Upper lobe of left lung (tissue), 6 donors: ENCODE data around the gene RPS6KA5. TPM values are rescaled to one million over a fixed set of nuclear protein-coding genes. Genes with fewer than 3 reads are reported as not detected.

Experiments used
- ATAC-seq, 2 donors: fragments of 200-7000 bp; cut with Tn5 transposase; one replicate each; pipeline ENCODE4 v1.9.1; 2022; ENCODE audit warnings: mild to moderate bottlenecking in 2 of 2, moderate library complexity in 2 of 2; ENCODE audit not compliant: low FRiP score in 2 of 2
- DNase-seq, 2 donors: peaks; one replicate each; pipeline ENCODE4 v3.0.0-alpha.2; 2019 to 2020
- H3K27ac ChIP-seq, 4 donors: fragments of 200-600 bp; sonication (generic); one replicate each; pipeline ENCODE4 v1.5.1; 2016 to 2019
- H3K27me3 ChIP-seq, 4 donors: fragments of 200-600 bp; sonication (generic); one replicate each; pipeline ENCODE4 v1.5.1; 2017 to 2019
- H3K36me3 ChIP-seq, 4 donors: fragments of 200-600 bp; sonication (generic); one replicate each; pipeline ENCODE4 v1.5.1; 2016 to 2019
- H3K4me1 ChIP-seq, 4 donors: fragments of 200-600 bp; sonication (generic); one replicate each; pipeline ENCODE4 v1.5.1; 2018 to 2019
- H3K4me3 ChIP-seq, 4 donors: fragments of 200-600 bp; sonication (generic); one replicate each; pipeline ENCODE4 v1.5.1; 2017 to 2019; ENCODE audit warnings: mild to moderate bottlenecking in 2 of 4, moderate library complexity in 1 of 4
- H3K9me3 ChIP-seq, 4 donors: fragments of 200-600 bp; sonication (generic); one replicate each; pipeline ENCODE4 v1.5.1; 2018 to 2019
- EP300 ChIP-seq, 4 donors: sonication (generic); formaldehyde crosslinking; IDR thresholded peaks; one replicate each; pipeline ENCODE4 v1.5.1; 2017; ENCODE audit warnings: antibody characterized with exemption in 4 of 4, control low read depth in 2 of 4
- POLR2A ChIP-seq, 4 donors: fragments of 450-650 bp; IDR thresholded peaks; one replicate each; pipeline ENCODE4 v1.5.1; 2016 to 2017; ENCODE audit warnings: antibody characterized with exemption in 4 of 4, mild to moderate bottlenecking in 2 of 4
- POLR2AphosphoS5 ChIP-seq, 2 donors: sonication (generic); formaldehyde crosslinking; IDR thresholded peaks; one replicate each; pipeline ENCODE4 v1.5.1; 2017; ENCODE audit warnings: antibody characterized with exemption in 2 of 2
- WGBS, 2 donors: methylation state at CpG; one replicate each; pipeline ENCODE4 v1.1.5; 2017 to 2018; 5-methylcytosine and 5-hydroxymethylcytosine counted together
- total RNA-seq, 6 donors: library from RNA; depleted of rRNA in 4 of 6; stranded (reverse); fragments of >200 nt in 4 of 6; gene quantifications; one replicate each; pipeline versions ENCODE4 v1.1.0 to v1.2.1, GENCODE V29; 2016 to 2021
- TF ChIP-seq, protein P1 (sequence below), 6 experiments: fragments of 450-650 bp in 4 of 6; fragments of 200-600 bp in 2 of 6; sonication (generic) in 2 of 6; IDR thresholded peaks; one replicate each; pipeline ENCODE4 v1.5.1; 2016 to 2019; ENCODE audit warnings: antibody characterized with exemption in 6 of 6
- donor health status: DM: no; HTN: no; CAD: no; lungs with moderate emphysema.
- donor health status: DM: no; HTN: yes; CAD: no; lungs with severe emphysema.

The RPS6KA5 gene
- total RNA-seq, 6 donors from 2014 or later, result 4.3 to 17.8 (median 10.2) TPM

DNA sequence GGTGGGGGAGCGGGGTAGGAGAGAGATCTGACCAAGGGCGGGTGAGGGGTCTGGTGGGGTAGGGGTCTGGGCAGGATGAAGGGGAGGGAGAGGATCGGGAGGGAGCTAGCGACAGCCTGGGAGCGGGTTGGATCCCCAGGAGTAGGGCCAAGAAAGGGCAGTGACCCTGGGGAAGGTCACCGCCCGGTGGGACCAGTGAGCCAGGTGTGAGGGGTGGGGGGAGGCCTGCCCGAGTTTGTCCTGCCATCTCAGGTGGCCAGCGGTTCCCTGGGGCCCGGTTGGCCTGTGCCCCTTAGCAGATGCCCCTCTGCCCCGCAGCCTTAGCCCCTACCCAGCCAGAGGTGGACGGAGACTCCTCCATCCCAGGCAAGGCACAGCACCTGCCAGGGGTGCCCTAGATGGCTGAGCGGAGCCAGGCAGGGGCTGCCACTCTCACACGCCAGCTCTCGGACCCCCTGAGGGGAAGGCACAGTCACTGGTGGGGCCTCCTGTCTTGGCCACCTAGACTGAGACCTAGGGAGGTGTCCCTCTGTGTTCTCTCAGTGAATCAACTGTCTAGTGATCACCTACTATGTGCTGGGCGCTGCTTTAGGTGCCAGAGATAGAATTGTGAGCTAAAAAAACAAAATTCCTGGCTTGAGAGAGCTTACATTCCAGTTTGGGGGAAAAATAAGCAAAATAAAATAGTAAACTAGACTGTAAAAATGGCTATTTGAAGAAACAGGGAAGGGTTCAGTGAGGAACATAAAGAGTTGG lies 243.6 kb downstream of the RPS6KA5 start:
- ATAC-seq (peak in 1 of 2 donors; percentile 4), DNase-seq (no peak)
- WGBS, 2 donors, result 44 to 45% methylated on average over 12 to 16 of the region's 16 CpGs
- TF ChIP-seq POLR2AphosphoS5 (IDR thresholded peaks at IDR 0.05) (no peak), POLR2A (IDR thresholded peaks at IDR 0.05) (no peak), EP300 (IDR thresholded peaks at IDR 0.05) (no peak)
- TF ChIP-seq, protein P1, sequence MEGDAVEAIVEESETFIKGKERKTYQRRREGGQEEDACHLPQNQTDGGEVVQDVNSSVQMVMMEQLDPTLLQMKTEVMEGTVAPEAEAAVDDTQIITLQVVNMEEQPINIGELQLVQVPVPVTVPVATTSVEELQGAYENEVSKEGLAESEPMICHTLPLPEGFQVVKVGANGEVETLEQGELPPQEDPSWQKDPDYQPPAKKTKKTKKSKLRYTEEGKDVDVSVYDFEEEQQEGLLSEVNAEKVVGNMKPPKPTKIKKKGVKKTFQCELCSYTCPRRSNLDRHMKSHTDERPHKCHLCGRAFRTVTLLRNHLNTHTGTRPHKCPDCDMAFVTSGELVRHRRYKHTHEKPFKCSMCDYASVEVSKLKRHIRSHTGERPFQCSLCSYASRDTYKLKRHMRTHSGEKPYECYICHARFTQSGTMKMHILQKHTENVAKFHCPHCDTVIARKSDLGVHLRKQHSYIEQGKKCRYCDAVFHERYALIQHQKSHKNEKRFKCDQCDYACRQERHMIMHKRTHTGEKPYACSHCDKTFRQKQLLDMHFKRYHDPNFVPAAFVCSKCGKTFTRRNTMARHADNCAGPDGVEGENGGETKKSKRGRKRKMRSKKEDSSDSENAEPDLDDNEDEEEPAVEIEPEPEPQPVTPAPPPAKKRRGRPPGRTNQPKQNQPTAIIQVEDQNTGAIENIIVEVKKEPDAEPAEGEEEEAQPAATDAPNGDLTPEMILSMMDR (IDR thresholded peaks at IDR 0.05), result peak in 1 of 6 experiments; percentile 14
- peak overlapping the region in 2 of 4 donors; percentile 43 to 54 for H3K27ac ChIP-seq
- peak overlapping the region in 2 of 4 donors; percentile 35 to 60 for H3K4me3 ChIP-seq
- H3K9me3 ChIP-seq, result no peaks in the 10 kb centered on the region
- H3K4me1 ChIP-seq, result peaks cover 10 to 25% (median 15%) of the 10 kb centered on the region in 4 donors
- H3K27me3 ChIP-seq, result no peaks in the 10 kb centered on the region
- no peaks in the 10 kb centered on the region for H3K36me3 ChIP-seq

DNA sequence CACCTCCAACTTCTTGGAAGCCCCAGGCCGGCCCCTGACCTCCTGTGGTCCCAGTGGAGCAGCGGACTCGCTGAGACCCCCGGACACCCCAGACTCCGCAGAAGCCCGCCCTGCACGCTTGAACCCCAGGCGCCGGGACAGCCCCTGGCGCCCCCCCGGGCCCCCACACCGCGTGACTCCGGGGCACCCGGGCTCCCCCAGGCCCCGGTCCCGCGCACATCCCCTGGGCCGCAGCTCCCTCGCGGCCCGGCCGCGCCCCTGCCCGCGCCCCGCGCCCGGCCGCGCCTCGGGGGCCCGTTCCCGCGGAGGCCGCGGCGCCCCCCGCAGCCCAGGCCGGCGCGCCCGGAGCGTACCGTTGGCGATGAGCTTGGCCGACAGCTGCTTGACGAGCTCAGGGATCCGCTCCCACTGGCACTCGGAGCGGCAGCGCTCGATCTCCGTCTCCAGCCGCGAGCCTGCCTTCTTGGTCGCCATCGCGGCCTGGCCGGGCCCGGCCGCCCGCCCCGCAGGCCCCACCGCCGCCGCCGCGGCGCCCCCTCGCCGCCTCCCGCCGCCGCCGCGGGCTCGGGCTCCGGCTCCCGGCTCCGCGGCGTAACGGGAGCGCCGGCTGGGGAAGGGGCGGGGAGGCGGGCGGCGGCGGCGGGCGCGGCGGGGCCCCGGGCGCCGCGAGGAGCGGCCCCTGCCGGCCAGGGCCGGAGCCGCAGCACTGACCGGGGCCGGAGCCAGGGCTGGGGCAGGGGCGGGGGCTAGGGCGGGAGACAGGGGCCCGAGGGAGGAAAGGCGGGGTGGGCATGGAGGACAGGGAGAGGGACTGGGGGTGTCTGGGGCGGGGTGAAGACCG lies 244.4 kb downstream of the RPS6KA5 start, which contains the start of gene TTC7B:
TSS of gene TTC7B (minus strand) at position 609 of the 841 bp plus-strand sequence. CDS start at position 474, 135 bp downstream.
- peaks cover 10 to 25% (median 15%) of the 10 kb centered on the region in 4 donors for H3K4me1 ChIP-seq
- peak in 1 of 2 donors; percentile 94 for ATAC-seq

DNA sequence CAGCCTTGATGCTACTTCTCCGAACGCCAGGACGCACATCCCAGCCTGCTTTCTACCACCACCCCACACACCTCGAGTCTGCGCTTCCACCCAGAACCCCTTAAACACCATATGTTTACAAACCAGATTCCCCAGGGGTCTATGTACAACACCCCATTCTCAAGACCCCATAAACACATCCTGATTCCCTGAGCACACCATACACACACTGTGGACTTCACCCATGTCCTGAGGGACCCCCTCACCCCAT lies 244.9 kb downstream of the RPS6KA5 start:
- peak overlapping the region in 2 of 4 donors; percentile 27 to 73 for H3K27ac ChIP-seq
- peaks cover 10 to 25% (median 15%) of the 10 kb centered on the region in 4 donors for H3K4me1 ChIP-seq
- 25 to 36% methylated on average over 5 of the region's 5 CpGs for WGBS, 2 donors
- no peak for DNase-seq
- H3K9me3 ChIP-seq, result no peaks in the 10 kb centered on the region
- ATAC-seq, result no peak
- TF ChIP-seq EP300 (IDR thresholded peaks at IDR 0.05) (no peak), POLR2AphosphoS5 (IDR thresholded peaks at IDR 0.05) (no peak), POLR2A (IDR thresholded peaks at IDR 0.05) (no peak)
- TF ChIP-seq, protein P1 (IDR thresholded peaks at IDR 0.05), result no peak
- no peaks in the 10 kb centered on the region for H3K36me3 ChIP-seq
- H3K4me3 ChIP-seq, result peak overlapping the region; percentile 54 to 77 (median 62)
- no peaks in the 10 kb centered on the region for H3K27me3 ChIP-seq

More for the DNA sequence above, 244.4 kb downstream of the RPS6KA5 start, which contains the start of gene TTC7B:
- DNase-seq, result peak in 1 of 2 donors; percentile 93
- Histone ChIP-seq H3K4me3 (peak within 1 kb of the TSS; percentile 54 to 77 (median 62)), H3K9me3 (no peaks in the 10 kb centered on the region), H3K36me3 (no peaks in the 10 kb centered on the region), H3K27me3 (no peaks in the 10 kb centered on the region), H3K27ac (peak within 1 kb of the TSS in 3 of 4 donors; percentile 27 to 73 (median 43))
- 1 to 7% methylated on average over 2 to 28 of the region's 111 CpGs for WGBS, 2 donors
- TF ChIP-seq EP300 (IDR thresholded peaks at IDR 0.05) (no peak), POLR2AphosphoS5 (IDR thresholded peaks at IDR 0.05) (no peak), POLR2A (IDR thresholded peaks at IDR 0.05) (no peak)
- TF ChIP-seq, protein P1 (IDR thresholded peaks at IDR 0.05), result peak in 3 of 6 experiments; percentile 18 to 62 (median 61)

DNA sequence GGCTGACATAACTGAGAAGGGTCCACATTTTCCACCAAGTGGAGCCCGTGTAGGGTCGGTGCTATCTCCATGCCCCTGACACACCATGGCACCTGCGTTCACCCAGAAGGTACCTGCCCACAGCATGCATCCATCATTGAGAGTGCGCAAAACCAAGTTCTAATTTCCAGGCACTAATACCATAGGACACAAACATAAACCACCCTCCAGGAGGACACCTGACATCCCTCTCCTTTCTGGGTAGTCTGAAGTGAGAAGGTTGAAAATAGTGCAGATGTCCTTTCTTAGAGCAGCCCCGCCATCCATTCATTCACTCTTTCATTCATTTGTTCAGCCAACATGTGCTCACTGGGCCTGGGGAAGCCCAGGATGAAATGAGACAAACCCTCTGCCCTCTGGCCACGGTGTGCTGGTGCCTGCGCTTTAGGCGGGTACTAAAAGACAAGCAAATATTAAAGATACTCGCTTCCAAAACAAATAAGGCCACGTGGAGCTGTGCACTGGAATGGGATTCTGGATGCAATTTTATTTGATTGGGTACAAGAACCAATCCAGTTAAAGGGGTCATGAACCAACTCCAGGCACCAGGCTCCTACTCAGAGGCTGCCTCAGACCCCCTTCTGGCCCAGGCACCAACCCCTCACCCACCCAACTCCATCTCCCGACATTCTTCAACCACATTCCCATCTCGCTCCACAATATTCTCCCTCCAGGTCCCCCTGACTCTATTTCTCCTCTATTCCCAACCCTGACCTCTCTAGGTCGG lies 245.5 kb downstream of the RPS6KA5 start:
- no peak for ATAC-seq
- H3K4me1 ChIP-seq, result peaks cover 10 to 25% (median 15%) of the 10 kb centered on the region in 4 donors

More for the DNA sequence above, 245.5 kb downstream of the RPS6KA5 start:
- Histone ChIP-seq H3K27ac (no peak overlapping the region), H3K9me3 (no peaks in the 10 kb centered on the region), H3K36me3 (no peaks in the 10 kb centered on the region), H3K27me3 (no peaks in the 10 kb centered on the region), H3K4me3 (peak overlapping the region; percentile 54 to 77 (median 62))
- TF ChIP-seq POLR2A (IDR thresholded peaks at IDR 0.05), result no peak
- TF ChIP-seq POLR2AphosphoS5 (IDR thresholded peaks at IDR 0.05), result no peak
- TF ChIP-seq, protein P1 (IDR thresholded peaks at IDR 0.05), result no peak
- TF ChIP-seq EP300 (IDR thresholded peaks at IDR 0.05), result no peak
- 63 to 72% methylated on average over 13 of the region's 13 CpGs for WGBS, 2 donors
- no peak for DNase-seq
